Dendritic cell treated with granulocyte-macrophage colony-stimulating factor and Interleukin-4, amounts not matched to agents 40 ng/mL and 50 ng/mL, for 4 days (primary cell): ENCODE results near the gene TMCC1.
A peak's percentile ranks its signal among the peaks of the same experiment; 100 is the strongest.
"Not testable (repeated sequence)": the region's sequence is repeated elsewhere in the genome, so short reads cannot be mapped to it uniquely, and the experiment has no call there.

Experiments
- H3K27ac Mint-ChIP-seq: one replicate; pipeline ENCODE4 v1.8.0; 2022; ENCODE audit warnings: mild to moderate bottlenecking, mixed read lengths
- H3K27me3 Mint-ChIP-seq: one replicate; pipeline ENCODE4 v1.8.0; 2022; ENCODE audit warnings: mild to moderate bottlenecking, mixed read lengths
- H3K36me3 Mint-ChIP-seq: one replicate; pipeline ENCODE4 v1.8.0; 2022; ENCODE audit warnings: low read depth, mixed read lengths
- H3K4me1 Mint-ChIP-seq: one replicate; pipeline ENCODE4 v1.8.0; 2022; ENCODE audit warnings: low read depth, mixed read lengths
- H3K4me3 Mint-ChIP-seq: one replicate; pipeline ENCODE4 v1.8.0; 2022; ENCODE audit warnings: mild to moderate bottlenecking, moderate library complexity, mixed read lengths
- H3K9me3 Mint-ChIP-seq: one replicate; pipeline ENCODE4 v1.8.0; 2022; ENCODE audit warnings: mixed read lengths
- intact Hi-C: fragments of 100-400 bp; cut with micrococcal nuclease; formaldehyde crosslinking; loops from one replicate; pipeline ENCODE4 v1.15.0; 2022

Gene TMCC1

GRCh38 chr3:129684270-129684669 is 209.2 kb downstream of the TMCC1 start:
- intact Hi-C loops, result no loop called here
- Mint-ChIP-seq H3K9me3 (no peaks in the 10 kb centered on the region), H3K27ac (no peak overlapping the region), H3K36me3 (no peaks in the 10 kb centered on the region), H3K4me1 (peaks cover 5% of the 10 kb centered on the region), H3K4me3 (no peak overlapping the region), H3K27me3 (no peaks in the 10 kb centered on the region)

- Mint-ChIP-seq H3K36me3 (no peaks in the 10 kb centered on the region), H3K4me1 (peaks cover 5% of the 10 kb centered on the region), H3K27ac (no peak overlapping the region), H3K27me3 (no peaks in the 10 kb centered on the region), H3K9me3 (no peaks in the 10 kb centered on the region), H3K4me3 (no peak overlapping the region)
- intact Hi-C loops, result no loop called here
These were observed 210.3 kb downstream of the TMCC1 start for GRCh38 chr3:129683201-129683600.

DNA sequence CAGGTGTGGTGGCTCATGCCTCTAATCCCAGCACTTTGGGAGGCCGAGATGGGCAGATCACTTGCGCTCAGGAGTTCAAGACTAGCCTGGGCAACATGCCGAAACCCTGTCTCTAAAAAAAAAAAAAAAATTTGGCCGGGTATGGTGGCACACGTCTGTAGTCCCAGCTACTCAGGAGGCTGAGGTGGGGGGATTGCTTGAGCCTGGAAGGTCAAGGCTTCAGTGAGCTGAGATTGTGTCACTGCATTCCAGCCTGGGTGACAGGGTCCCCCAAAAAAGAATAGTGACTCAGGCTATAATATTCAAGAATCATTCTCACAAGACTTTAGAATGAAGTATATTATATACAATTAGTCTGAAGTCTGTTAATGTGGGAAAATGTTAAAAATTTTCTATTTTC is 216.5 kb downstream of the TMCC1 start:
- no peak overlapping the region for H3K4me3 Mint-ChIP-seq
- H3K27ac Mint-ChIP-seq, result no peak overlapping the region
- H3K36me3 Mint-ChIP-seq, result no peaks in the 10 kb centered on the region
- H3K9me3 Mint-ChIP-seq, result no peaks in the 10 kb centered on the region
- H3K27me3 Mint-ChIP-seq, result no peaks in the 10 kb centered on the region
- intact Hi-C loops, result no loop called here
- peaks cover 7% of the 10 kb centered on the region for H3K4me1 Mint-ChIP-seq

GRCh38 chr3:129674798-129675123 is 218.8 kb downstream of the TMCC1 start:
- peak overlapping the region; percentile 30 for H3K27ac Mint-ChIP-seq
- H3K4me3 Mint-ChIP-seq, H3K9me3 Mint-ChIP-seq, H3K27me3 Mint-ChIP-seq, intact Hi-C loops, H3K4me1 Mint-ChIP-seq: not testable (repeated sequence)
- peaks cover 14% of the 10 kb centered on the region for H3K36me3 Mint-ChIP-seq

GRCh38 chr3:129673897-129674797 is 219.4 kb downstream of the TMCC1 start:
- Mint-ChIP-seq H3K36me3 (peaks cover 14% of the 10 kb centered on the region), H3K4me1 (peaks cover 7% of the 10 kb centered on the region), H3K27me3 (no peaks in the 10 kb centered on the region), H3K4me3 (peak overlapping the region; percentile 27), H3K27ac (peak overlapping the region; percentile 30), H3K9me3 (no peaks in the 10 kb centered on the region)
- intact Hi-C loops, result no loop called here

- no peaks in the 10 kb centered on the region for H3K27me3 Mint-ChIP-seq
- H3K9me3 Mint-ChIP-seq, result no peaks in the 10 kb centered on the region
- intact Hi-C loops, result no loop called here
These were observed 220.5 kb downstream of the TMCC1 start for GRCh38 chr3:129673012-129673411.

GRCh38 chr3:129672412-129672811 is 221.1 kb downstream of the TMCC1 start:
- intact Hi-C loops, result no loop called here
- H3K36me3 Mint-ChIP-seq, result peaks cover 22% of the 10 kb centered on the region
- H3K27me3 Mint-ChIP-seq, result no peaks in the 10 kb centered on the region
- H3K27ac Mint-ChIP-seq, result no peak overlapping the region
- H3K9me3 Mint-ChIP-seq, result no peaks in the 10 kb centered on the region
- no peak overlapping the region for H3K4me3 Mint-ChIP-seq
- peaks cover 7% of the 10 kb centered on the region for H3K4me1 Mint-ChIP-seq

More at GRCh38 chr3:129673012-129673411, 220.5 kb downstream of the TMCC1 start:
- Mint-ChIP-seq H3K36me3 (peaks cover 16% of the 10 kb centered on the region), H3K4me1 (peaks cover 7% of the 10 kb centered on the region), H3K27ac (no peak overlapping the region), H3K4me3 (no peak overlapping the region)

- H3K27me3 Mint-ChIP-seq, result no peaks in the 10 kb centered on the region
- no peak overlapping the region for H3K27ac Mint-ChIP-seq
- no peaks in the 10 kb centered on the region for H3K9me3 Mint-ChIP-seq
- peaks cover 5% of the 10 kb centered on the region for H3K4me1 Mint-ChIP-seq
- H3K4me3 Mint-ChIP-seq, result no peak overlapping the region
- intact Hi-C loops, result loop anchor here (10.0 kb wide), 1 partner anchor 50 kb away; no protein-coding TSS in a partner anchor
- H3K36me3 Mint-ChIP-seq, result peaks cover 13% of the 10 kb centered on the region
These were observed 228.3 kb downstream of the TMCC1 start for GRCh38 chr3:129665024-129665768.

- peaks cover 5% of the 10 kb centered on the region for H3K4me1 Mint-ChIP-seq
These were observed 229.4 kb downstream of the TMCC1 start for GRCh38 chr3:129663930-129664646.

DNA sequence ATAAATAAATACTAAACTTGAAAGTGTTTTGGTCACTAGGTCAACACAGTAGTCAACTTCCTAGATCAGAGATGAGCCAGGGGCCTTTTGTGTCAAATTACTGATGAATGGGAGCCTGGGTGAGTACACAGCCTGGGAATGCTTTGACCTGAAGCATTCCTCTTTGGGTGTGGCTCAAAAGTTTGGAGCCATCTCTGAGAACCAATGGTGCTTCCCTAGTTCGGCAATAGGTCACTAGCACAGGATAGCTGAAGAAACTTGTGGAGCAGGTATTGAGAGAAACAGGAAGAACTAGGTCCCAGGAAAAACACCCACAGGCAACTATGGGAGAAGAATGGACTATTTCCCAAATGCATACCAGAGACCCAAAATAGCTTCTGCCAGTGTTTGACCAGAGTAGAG is 230.5 kb downstream of the TMCC1 start:
- no peaks in the 10 kb centered on the region for H3K9me3 Mint-ChIP-seq
- H3K4me1 Mint-ChIP-seq, result peaks cover 9% of the 10 kb centered on the region
- H3K4me3 Mint-ChIP-seq, result no peak overlapping the region
- intact Hi-C loops, result loop anchor here (10.0 kb wide), 1 partner anchor 52 kb away; no protein-coding TSS in a partner anchor
- H3K36me3 Mint-ChIP-seq, result peaks cover 13% of the 10 kb centered on the region
- no peak overlapping the region for H3K27ac Mint-ChIP-seq
- H3K27me3 Mint-ChIP-seq, result no peaks in the 10 kb centered on the region

More at GRCh38 chr3:129663930-129664646, 229.4 kb downstream of the TMCC1 start:
- intact Hi-C loops, result loop anchor here (10.0 kb wide), 1 partner anchor 51 kb away; no protein-coding TSS in a partner anchor
- H3K27me3 Mint-ChIP-seq, result no peaks in the 10 kb centered on the region
- no peak overlapping the region for H3K4me3 Mint-ChIP-seq
- no peaks in the 10 kb centered on the region for H3K9me3 Mint-ChIP-seq
- peaks cover 15% of the 10 kb centered on the region for H3K36me3 Mint-ChIP-seq
- no peak overlapping the region for H3K27ac Mint-ChIP-seq

- peaks cover 6% of the 10 kb centered on the region for H3K36me3 Mint-ChIP-seq
- H3K9me3 Mint-ChIP-seq, result no peaks in the 10 kb centered on the region
- no peak overlapping the region for H3K4me3 Mint-ChIP-seq
- no peak overlapping the region for H3K27ac Mint-ChIP-seq
- H3K27me3 Mint-ChIP-seq, result no peaks in the 10 kb centered on the region
- intact Hi-C loops, result loop anchor here (10.0 kb wide), 1 partner anchor 53 kb away; no protein-coding TSS in a partner anchor
- H3K4me1 Mint-ChIP-seq, result peaks cover 17% of the 10 kb centered on the region
These were observed 231.3 kb downstream of the TMCC1 start for GRCh38 chr3:129662191-129662608.

DNA sequence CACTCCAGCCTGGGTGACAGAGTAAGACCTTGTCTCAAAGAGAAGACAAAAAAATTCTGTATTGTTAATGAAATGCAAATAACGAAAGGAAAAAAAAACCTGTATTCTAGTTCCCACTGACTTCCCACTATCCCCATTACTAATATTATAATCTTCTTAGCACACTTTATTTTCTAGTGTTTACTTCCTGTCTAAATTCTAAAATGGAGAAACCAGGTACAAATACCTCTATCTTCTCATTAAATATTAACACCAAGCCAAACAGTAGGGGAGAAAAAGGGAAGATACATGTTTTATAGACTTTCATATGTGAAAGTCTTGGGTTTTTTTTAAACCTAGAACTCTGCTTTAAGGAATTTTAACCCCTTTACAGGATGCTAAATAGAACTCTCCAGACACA is 231.7 kb downstream of the TMCC1 start:
- intact Hi-C loops, result loop anchor here (10.0 kb wide), 1 partner anchor 53 kb away; no protein-coding TSS in a partner anchor
- H3K9me3 Mint-ChIP-seq, result no peaks in the 10 kb centered on the region
- peaks cover 6% of the 10 kb centered on the region for H3K36me3 Mint-ChIP-seq
- H3K27ac Mint-ChIP-seq, result no peak overlapping the region
- H3K27me3 Mint-ChIP-seq, result no peaks in the 10 kb centered on the region
- H3K4me1 Mint-ChIP-seq, result peaks cover 17% of the 10 kb centered on the region
- H3K4me3 Mint-ChIP-seq, result no peak overlapping the region

DNA sequence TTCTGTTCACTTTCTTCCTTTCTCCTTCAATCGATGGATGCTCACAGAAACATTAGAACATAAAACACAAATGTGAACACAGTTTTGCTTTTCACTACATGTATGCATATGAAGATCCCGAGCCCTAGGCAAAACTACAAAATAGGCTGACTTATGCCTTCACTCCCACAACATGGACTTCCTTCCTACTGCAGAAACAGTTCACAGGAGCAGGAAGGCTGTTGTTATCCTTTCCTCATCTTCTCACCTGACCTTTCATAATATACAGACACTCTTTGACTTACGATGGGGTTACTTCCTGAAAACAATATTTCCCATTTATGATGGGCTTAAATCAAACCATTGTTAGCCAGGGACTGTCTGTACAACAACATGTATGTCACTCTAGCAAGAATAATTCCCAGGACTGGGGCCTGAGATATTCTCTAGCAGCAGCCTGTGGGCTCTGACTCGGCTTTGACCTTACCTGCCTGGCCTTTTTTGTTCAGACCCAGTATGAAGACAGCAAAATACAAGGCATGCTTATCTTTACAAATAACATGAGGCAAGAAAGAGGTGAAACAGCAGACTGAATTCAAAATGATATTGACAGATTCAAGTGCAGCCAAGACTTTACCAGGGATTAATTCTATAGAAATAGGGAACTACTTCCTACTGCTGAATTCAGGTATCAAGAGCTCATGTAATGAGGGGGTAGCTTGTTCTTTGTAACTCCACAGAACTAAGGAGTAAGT is 235.2 kb downstream of the TMCC1 start:
- peaks cover 15% of the 10 kb centered on the region for H3K4me1 Mint-ChIP-seq
- peaks cover 19% of the 10 kb centered on the region for H3K36me3 Mint-ChIP-seq
- no peak overlapping the region for H3K27ac Mint-ChIP-seq
- no peak overlapping the region for H3K4me3 Mint-ChIP-seq
- no peaks in the 10 kb centered on the region for H3K27me3 Mint-ChIP-seq
- intact Hi-C loops, result no loop called here
- H3K9me3 Mint-ChIP-seq, result no peaks in the 10 kb centered on the region
